NB4 (cell line): Measurements from ENCODE around the gene OSBPL1A.

Experiments used
- POLR2A ChIP-seq: IDR thresholded peaks from 2 replicates; pipeline ENCODE4 v1.6.1; 2011; ENCODE audit warnings: mild to moderate bottlenecking; ENCODE audit not compliant: insufficient read length; ENCODE audit errors: extremely low read depth
- TF ChIP-seq, protein P1 (sequence below): IDR thresholded peaks from one replicate; pipeline ENCODE4 v1.5.1; 2012; ENCODE audit warnings: low read depth, low read length
- TF ChIP-seq, protein P2 (sequence below): IDR thresholded peaks from 2 replicates; pipeline ENCODE4 v1.6.1; 2011; ENCODE audit warnings: low read depth, low read length

DNA sequence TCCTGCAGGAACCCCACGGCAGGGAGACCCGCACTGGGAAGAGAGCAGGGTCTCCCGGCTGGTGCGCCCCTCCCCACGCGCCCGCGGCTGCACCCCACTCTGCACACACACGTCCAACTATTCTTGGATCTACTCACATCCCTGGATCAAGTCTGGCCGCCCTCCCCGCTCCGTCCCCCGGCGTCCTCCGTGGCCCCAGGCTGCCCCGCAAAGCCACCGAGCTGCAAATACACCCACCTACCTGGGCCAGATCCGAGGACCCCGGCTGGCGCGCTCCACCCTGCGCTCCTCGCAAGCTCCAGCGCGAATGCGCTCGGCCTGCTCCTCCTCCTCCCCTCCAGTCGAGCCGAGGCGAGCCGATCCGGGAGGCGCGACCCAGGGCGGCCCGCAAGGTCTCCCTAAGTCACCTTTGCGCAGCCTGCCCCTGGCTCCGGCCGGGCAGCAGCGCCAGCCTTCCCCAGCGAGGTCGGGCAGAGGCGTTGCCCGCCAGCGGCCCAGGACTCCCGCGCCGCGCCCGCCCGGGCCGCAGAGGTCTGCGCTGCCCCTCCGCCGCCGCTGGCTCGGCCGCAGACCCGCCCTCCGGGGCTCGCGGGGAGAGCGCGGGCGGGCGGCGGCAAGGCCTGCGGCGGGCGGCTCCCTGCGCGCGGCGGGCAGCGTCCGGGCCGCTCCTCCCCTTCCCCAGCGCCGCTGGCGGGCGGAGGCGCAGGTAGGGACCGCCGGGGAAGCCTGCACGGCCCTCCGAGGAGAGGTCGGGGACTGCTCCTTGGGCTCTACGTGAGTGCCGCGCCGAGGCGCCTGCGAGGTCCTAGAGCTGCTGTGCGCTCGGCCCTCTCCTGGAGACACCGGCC lies 126.0 kb downstream of the OSBPL1A start:
- TF ChIP-seq, protein P1, sequence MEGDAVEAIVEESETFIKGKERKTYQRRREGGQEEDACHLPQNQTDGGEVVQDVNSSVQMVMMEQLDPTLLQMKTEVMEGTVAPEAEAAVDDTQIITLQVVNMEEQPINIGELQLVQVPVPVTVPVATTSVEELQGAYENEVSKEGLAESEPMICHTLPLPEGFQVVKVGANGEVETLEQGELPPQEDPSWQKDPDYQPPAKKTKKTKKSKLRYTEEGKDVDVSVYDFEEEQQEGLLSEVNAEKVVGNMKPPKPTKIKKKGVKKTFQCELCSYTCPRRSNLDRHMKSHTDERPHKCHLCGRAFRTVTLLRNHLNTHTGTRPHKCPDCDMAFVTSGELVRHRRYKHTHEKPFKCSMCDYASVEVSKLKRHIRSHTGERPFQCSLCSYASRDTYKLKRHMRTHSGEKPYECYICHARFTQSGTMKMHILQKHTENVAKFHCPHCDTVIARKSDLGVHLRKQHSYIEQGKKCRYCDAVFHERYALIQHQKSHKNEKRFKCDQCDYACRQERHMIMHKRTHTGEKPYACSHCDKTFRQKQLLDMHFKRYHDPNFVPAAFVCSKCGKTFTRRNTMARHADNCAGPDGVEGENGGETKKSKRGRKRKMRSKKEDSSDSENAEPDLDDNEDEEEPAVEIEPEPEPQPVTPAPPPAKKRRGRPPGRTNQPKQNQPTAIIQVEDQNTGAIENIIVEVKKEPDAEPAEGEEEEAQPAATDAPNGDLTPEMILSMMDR, result no peak
- TF ChIP-seq, protein P2, sequence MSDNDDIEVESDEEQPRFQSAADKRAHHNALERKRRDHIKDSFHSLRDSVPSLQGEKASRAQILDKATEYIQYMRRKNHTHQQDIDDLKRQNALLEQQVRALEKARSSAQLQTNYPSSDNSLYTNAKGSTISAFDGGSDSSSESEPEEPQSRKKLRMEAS, result no peak
- TF ChIP-seq POLR2A, result no peak
